ENCODE data around the gene ZSCAN12.

DNA sequence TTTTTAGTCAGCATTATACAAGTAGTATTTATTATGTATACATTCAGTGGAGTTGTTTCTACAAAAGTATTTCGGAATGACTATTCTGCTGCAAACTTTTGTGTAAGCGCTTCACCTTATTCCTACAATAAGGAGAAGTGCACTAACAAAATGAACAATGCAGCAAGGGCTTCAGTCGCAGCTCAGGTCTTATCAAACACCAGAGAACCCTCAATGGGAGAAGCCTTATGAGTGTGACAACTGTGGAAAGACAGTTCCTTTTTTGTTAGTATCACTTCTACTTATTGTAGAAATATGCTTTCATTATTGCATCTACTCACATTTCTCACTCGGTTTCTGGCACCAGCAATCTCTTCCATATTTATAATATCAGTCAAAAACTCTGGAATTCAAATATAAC lies 31.0 kb downstream of the ZSCAN12 start:
- TF ChIP-seq, protein P1, sequence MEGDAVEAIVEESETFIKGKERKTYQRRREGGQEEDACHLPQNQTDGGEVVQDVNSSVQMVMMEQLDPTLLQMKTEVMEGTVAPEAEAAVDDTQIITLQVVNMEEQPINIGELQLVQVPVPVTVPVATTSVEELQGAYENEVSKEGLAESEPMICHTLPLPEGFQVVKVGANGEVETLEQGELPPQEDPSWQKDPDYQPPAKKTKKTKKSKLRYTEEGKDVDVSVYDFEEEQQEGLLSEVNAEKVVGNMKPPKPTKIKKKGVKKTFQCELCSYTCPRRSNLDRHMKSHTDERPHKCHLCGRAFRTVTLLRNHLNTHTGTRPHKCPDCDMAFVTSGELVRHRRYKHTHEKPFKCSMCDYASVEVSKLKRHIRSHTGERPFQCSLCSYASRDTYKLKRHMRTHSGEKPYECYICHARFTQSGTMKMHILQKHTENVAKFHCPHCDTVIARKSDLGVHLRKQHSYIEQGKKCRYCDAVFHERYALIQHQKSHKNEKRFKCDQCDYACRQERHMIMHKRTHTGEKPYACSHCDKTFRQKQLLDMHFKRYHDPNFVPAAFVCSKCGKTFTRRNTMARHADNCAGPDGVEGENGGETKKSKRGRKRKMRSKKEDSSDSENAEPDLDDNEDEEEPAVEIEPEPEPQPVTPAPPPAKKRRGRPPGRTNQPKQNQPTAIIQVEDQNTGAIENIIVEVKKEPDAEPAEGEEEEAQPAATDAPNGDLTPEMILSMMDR (IDR thresholded peaks at IDR 0.05), result no peak
- TF ChIP-seq POLR2A (IDR thresholded peaks at IDR 0.05), result no peak
